GM18868 (cell line): ENCODE results near the gene ARMC5.
A peak's percentile ranks its signal among the peaks of the same experiment; 100 is the strongest.
"Not testable (repeated sequence)": the region's sequence is repeated elsewhere in the genome, so short reads cannot be mapped to it uniquely, and the experiment has no call there.

Experiments
- ATAC-seq: cut with Tn5 transposase; IDR thresholded peaks from one replicate; pipeline ENCODE4 v1.9.1; 2021; ENCODE audit warnings: mild to moderate bottlenecking, moderate library complexity; ENCODE audit not compliant: unreplicated experiment

The ARMC5 gene

GRCh38 chr16:31458844-31459686, at the start of gene ARMC5:
ARMC5 (plus strand) TSS chr16:31459501; CDS start chr16:31459525, 24 bp downstream.
- ATAC-seq: peak; percentile 71

GRCh38 chr16:31410082-31410481, 49.2 kb upstream of the ARMC5 start:
- ATAC-seq: no peak

GRCh38 chr16:31411024-31411844, 48.1 kb upstream of the ARMC5 start:
- ATAC-seq: no peak

- ATAC-seq: no peak
Measured at GRCh38 chr16:31412750-31413149, 46.6 kb upstream of the ARMC5 start.

GRCh38 chr16:31413381-31413780, 45.9 kb upstream of the ARMC5 start:
- ATAC-seq: no peak

- ATAC-seq: no peak
Measured at GRCh38 chr16:31413943-31414342, 45.4 kb upstream of the ARMC5 start.

GRCh38 chr16:31414706-31415105, 44.6 kb upstream of the ARMC5 start:
- no peak for ATAC-seq

- no peak for ATAC-seq
Measured at GRCh38 chr16:31416371-31416770, 42.9 kb upstream of the ARMC5 start.

- ATAC-seq: not testable (repeated sequence)
Measured at GRCh38 chr16:31417036-31417435, 42.3 kb upstream of the ARMC5 start.

GRCh38 chr16:31417916-31418315, 41.4 kb upstream of the ARMC5 start:
- ATAC-seq: no peak

GRCh38 chr16:31420037-31420436, 39.3 kb upstream of the ARMC5 start:
- no peak for ATAC-seq

- ATAC-seq: peak; percentile 67
Measured at GRCh38 chr16:31421587-31421986, 37.7 kb upstream of the ARMC5 start.

- ATAC-seq: no peak
Measured at GRCh38 chr16:31423241-31423640, 36.1 kb upstream of the ARMC5 start.

GRCh38 chr16:31423801-31424200, 35.5 kb upstream of the ARMC5 start:
- no peak for ATAC-seq

GRCh38 chr16:31427441-31428278, 31.6 kb upstream of the ARMC5 start:
- ATAC-seq: no peak

GRCh38 chr16:31428279-31428597, 31.1 kb upstream of the ARMC5 start, which contains the start of gene COX6A2:
COX6A2 (minus strand) TSS chr16:31428360; CDS start chr16:31428325, 35 bp downstream.
- ATAC-seq: no peak

GRCh38 chr16:31428638-31429247, 30.6 kb upstream of the ARMC5 start:
- no peak for ATAC-seq

GRCh38 chr16:31429314-31429713, 30.0 kb upstream of the ARMC5 start:
- no peak for ATAC-seq

- ATAC-seq: no peak
Measured at GRCh38 chr16:31429796-31430195, 29.5 kb upstream of the ARMC5 start.

GRCh38 chr16:31430380-31431052, 28.8 kb upstream of the ARMC5 start:
- no peak for ATAC-seq
